ENCODE data around the gene TNRC6A.
"Not testable (repeated sequence)": the region's sequence is repeated elsewhere in the genome, so short reads cannot be mapped to it uniquely, and the experiment has no call there.

- TF ChIP-seq POLR2AphosphoS5 (IDR thresholded peaks at IDR 0.05; ENCODE audit: low read depth, low read length); POLR2A (IDR thresholded peaks at IDR 0.05; ENCODE audit: low read depth, low read length); TAF1 (IDR thresholded peaks at IDR 0.05; ENCODE audit: borderline replicate concordance, low read depth, low read length): not testable (repeated sequence)
These were observed 83.4 kb downstream of the TNRC6A start for GRCh38 chr16:24812813-24813212.
